Kidney capillary endothelial cell (primary cell): Measurements from ENCODE around the gene NFKB2.

Experiments
- DNase-seq: peaks from one replicate; pipeline ENCODE4 v3.0.0-alpha.2; 2018; ENCODE audit warnings: low spot score

NFKB2 gene

GRCh38 chr10:102451105-102451969 is 55.8 kb downstream of the NFKB2 start, which contains the start of gene C10orf95:
C10orf95 (minus strand) TSS chr10:102451543; CDS start chr10:102451093, 450 bp downstream.
- no peak for DNase-seq
